GM12874 (cell line): ENCODE data around the gene DSG3.

Experiments
- TF ChIP-seq, protein P1 (sequence below): IDR thresholded peaks from 2 replicates; pipeline ENCODE4 v1.5.1; 2011; ENCODE audit warnings: low read depth, mild to moderate bottlenecking, control low read depth, low read length, moderate library complexity; ENCODE audit not compliant: insufficient read depth

The DSG3 gene

DNA sequence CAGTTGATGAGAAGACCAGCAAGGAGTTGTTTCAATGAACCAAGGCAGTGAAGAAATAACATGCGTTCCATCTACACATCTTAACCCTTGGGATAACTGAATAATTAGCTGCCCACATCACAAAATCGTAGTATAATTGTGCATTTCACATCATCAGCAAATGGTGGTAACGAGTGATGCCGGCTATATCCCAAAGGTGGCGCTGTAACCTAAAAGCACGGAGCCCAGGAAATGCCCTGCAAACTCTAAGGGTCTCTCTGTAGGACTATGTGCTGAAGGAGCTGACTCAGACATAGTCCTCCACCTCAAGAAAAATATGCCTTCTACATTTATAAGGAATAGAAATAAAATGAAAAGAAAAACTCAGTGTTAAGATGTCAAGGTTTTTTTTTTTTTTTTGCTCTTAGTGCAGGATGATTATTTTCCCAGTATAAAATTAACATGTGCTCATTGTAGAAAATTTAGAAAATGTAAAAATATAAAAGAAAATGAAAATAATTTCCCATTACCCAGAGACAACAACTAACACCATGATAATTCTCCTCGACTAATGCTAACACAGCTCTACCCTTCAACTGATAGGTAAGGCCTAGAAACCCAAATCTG is 23.1 kb upstream of the DSG3 start:
- TF ChIP-seq, protein P1, sequence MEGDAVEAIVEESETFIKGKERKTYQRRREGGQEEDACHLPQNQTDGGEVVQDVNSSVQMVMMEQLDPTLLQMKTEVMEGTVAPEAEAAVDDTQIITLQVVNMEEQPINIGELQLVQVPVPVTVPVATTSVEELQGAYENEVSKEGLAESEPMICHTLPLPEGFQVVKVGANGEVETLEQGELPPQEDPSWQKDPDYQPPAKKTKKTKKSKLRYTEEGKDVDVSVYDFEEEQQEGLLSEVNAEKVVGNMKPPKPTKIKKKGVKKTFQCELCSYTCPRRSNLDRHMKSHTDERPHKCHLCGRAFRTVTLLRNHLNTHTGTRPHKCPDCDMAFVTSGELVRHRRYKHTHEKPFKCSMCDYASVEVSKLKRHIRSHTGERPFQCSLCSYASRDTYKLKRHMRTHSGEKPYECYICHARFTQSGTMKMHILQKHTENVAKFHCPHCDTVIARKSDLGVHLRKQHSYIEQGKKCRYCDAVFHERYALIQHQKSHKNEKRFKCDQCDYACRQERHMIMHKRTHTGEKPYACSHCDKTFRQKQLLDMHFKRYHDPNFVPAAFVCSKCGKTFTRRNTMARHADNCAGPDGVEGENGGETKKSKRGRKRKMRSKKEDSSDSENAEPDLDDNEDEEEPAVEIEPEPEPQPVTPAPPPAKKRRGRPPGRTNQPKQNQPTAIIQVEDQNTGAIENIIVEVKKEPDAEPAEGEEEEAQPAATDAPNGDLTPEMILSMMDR = peak; percentile 83

- TF ChIP-seq, protein P1 = no peak
Measured at GRCh38 chr18:31426021-31426420, 21.5 kb upstream of the DSG3 start.

- TF ChIP-seq, protein P1 = no peak
Measured at GRCh38 chr18:31426871-31427406, 20.6 kb upstream of the DSG3 start.

- TF ChIP-seq, protein P1 = no peak
Measured at GRCh38 chr18:31428211-31428610, 19.3 kb upstream of the DSG3 start.

GRCh38 chr18:31429623-31430022 is 17.9 kb upstream of the DSG3 start:
- TF ChIP-seq, protein P1 = no peak

GRCh38 chr18:31430072-31430471 is 17.5 kb upstream of the DSG3 start:
- TF ChIP-seq, protein P1 = no peak

DNA sequence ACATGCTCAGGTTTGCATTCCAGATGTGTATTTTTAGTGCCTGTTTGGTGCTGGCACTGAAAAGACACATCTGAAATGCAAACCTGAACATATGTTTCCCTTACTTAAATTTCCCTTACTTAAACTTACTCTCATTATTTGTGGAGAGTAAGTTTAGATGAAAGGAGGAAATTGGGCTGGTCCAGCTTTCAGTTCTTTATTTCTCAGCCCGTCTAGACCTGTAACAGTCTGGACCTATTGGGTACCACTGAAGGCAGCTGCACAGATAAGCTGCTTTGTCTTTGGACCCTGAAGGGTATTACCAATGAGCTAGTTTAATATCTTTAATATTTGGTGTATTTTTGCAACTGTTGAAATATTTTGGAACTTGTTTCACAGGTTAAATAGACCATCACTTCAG is 17.0 kb upstream of the DSG3 start:
- TF ChIP-seq, protein P1 = no peak
